Measurements from ENCODE around the gene LDLRAD2.

DNA sequence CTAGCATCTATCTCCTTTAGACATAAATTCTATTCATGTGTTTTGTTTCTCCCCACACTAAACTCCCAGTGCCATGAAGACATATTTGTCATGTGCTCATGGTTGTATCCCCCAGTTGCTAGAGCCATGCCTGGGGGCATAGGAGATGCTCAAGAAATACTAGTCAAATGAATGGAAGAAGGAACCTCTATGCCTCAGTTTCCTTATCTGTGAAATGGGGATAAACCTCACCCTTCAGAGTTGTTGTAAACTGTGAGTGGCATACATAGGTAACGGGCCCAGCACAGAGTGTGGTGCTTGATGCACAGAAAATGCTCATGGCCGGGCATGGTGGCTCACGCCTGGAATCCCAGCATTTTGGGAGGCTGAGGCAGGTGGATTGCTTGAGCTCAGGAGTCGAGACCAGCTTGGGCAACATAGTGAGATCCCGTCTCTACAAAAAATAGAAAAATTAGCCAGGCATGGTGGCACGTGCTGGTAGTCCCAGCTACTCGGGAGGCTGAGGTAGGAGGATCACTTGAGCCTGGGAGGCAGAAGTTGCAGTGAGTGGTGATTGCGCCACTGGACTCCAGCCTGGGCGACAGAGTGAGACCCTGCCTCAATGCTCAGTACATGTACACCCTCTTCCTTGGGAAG is 8.7 kb downstream of the LDLRAD2 start:
- no peak for TF ChIP-seq RXRA (IDR thresholded peaks at IDR 0.05; ENCODE audit: insufficient read depth, low read depth, low read length)
- TF ChIP-seq EGR1 (IDR thresholded peaks at IDR 0.05; ENCODE audit: borderline replicate concordance, low read depth, low read length), result no peak

Data from H1 (cell line).